Kidney epithelial cell (primary cell): ENCODE results near the gene CLASRP. TPM values are rescaled to one million over a fixed set of nuclear protein-coding genes. Genes with fewer than 3 reads are reported as not detected.
"Not testable (repeated sequence)": the region's sequence is repeated elsewhere in the genome, so short reads cannot be mapped to it uniquely, and the experiment has no call there.

Source experiments
- DNase-seq: peaks from one replicate; pipeline ENCODE4 v3.0.0-alpha.2; 2010; ENCODE audit warnings: low read depth
- H3K27me3 ChIP-seq: 2 replicates; pipeline ENCODE4 v1.6.0; 2011; ENCODE audit warnings: low read length; ENCODE audit not compliant: control insufficient read depth, insufficient read depth
- H3K36me3 ChIP-seq: 2 replicates; pipeline ENCODE4 v1.5.1; 2011; ENCODE audit warnings: low read length; ENCODE audit not compliant: control insufficient read depth, insufficient read depth
- H3K4me3 ChIP-seq: 2 replicates; pipeline ENCODE4 v1.5.1; 2011; ENCODE audit warnings: low read depth, mild to moderate bottlenecking, control low read depth, low read length
- total RNA-seq: library from RNA; depleted of rRNA; stranded (reverse); fragments of >200 nt; gene quantifications from 2 replicates; pipeline ENCODE4 v1.2.3, GENCODE V29; 2015
- TF ChIP-seq, protein P1 (sequence below): IDR thresholded peaks from 2 replicates; pipeline ENCODE4 v1.5.1; 2011; ENCODE audit warnings: mild to moderate bottlenecking, moderate library complexity, low read length, control low read depth, inconsistent platforms; ENCODE audit not compliant: insufficient read depth, poor library complexity, severe bottlenecking

The CLASRP gene
- total RNA-seq, 1 donor from 2014 or later, result 65.7 TPM

DNA sequence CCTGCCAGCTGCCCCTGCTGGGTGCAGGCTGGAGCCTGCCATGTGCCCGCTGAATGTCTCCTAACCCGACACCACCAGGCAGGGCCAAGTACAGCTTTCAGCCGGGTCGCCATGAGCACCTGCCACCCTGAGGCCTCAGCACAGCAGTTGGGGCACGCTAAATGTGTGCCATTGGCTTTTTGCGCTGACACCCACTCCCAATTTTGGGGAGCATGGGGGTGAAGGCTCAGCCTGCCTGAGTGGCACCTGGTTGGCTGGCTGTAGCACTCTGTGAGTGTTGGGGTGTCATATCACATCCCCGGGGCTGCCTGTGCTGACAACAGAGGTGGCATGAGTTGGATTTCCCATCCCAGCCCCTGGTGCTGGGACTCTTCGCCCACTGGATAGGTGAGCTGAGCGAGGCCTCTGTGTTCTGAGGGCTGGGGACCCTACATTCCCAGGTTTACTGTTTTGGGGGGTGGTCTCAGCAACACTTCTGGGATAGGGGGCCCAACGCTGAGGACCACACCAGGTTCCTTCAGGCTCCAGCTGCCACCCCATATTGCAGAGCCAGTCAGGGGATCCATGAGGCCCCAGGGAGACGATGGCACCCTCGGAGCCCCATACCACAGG, 44.8 kb upstream of the CLASRP start:
- TF ChIP-seq, protein P1, sequence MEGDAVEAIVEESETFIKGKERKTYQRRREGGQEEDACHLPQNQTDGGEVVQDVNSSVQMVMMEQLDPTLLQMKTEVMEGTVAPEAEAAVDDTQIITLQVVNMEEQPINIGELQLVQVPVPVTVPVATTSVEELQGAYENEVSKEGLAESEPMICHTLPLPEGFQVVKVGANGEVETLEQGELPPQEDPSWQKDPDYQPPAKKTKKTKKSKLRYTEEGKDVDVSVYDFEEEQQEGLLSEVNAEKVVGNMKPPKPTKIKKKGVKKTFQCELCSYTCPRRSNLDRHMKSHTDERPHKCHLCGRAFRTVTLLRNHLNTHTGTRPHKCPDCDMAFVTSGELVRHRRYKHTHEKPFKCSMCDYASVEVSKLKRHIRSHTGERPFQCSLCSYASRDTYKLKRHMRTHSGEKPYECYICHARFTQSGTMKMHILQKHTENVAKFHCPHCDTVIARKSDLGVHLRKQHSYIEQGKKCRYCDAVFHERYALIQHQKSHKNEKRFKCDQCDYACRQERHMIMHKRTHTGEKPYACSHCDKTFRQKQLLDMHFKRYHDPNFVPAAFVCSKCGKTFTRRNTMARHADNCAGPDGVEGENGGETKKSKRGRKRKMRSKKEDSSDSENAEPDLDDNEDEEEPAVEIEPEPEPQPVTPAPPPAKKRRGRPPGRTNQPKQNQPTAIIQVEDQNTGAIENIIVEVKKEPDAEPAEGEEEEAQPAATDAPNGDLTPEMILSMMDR, result no peak
- Histone ChIP-seq H3K4me3 (no peak overlapping the region), H3K27me3 (no peaks in the 10 kb centered on the region), H3K36me3 (peaks cover under 1% of the 10 kb centered on the region)
- no peak for DNase-seq

GRCh38 chr19:44998025-44998424, 40.8 kb upstream of the CLASRP start:
- DNase-seq, result no peak
- TF ChIP-seq, protein P1, result no peak
- Histone ChIP-seq H3K27me3 (no peaks in the 10 kb centered on the region), H3K36me3 (peaks cover 1% of the 10 kb centered on the region), H3K4me3 (no peak overlapping the region)

DNA sequence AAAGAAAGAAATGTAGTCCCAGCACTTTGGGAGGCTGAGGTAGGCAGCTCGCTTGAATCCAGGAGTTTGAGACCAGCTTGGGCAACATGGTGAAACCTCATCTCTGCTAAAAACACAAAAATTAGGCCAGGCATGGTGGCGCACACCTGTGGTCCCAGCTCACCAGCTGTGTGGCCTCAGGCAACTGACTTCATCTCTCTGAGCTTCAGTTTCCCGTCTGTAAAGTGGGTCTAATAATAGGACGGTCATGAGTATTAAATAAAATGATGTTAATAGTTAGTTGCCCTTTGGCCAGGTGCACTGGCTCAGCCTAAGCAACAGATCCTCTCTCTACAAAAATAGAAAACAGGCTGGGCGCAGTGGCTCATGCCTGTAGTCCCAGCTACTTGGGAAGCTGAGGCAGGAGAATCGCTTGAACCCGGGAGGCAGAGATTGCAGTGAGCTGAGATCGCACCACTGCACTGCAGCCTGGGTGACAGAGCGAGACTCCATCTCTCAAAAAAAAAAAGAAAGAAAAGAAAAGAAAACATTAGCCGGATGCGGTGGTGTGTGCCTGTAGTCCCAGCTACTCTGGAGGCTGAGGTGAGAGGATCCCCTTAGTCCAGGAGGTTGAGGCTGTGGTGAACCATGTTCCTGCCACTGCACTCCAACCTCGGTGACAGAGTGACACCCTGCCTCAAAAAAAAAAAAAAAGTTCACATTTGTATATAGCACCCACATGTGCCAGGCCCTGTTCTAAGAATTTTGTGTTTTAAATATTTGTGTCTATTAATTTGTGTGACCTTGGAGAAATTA, 39.5 kb upstream of the CLASRP start:
- not testable (repeated sequence) for H3K27me3 ChIP-seq, DNase-seq, H3K36me3 ChIP-seq, H3K4me3 ChIP-seq

DNA sequence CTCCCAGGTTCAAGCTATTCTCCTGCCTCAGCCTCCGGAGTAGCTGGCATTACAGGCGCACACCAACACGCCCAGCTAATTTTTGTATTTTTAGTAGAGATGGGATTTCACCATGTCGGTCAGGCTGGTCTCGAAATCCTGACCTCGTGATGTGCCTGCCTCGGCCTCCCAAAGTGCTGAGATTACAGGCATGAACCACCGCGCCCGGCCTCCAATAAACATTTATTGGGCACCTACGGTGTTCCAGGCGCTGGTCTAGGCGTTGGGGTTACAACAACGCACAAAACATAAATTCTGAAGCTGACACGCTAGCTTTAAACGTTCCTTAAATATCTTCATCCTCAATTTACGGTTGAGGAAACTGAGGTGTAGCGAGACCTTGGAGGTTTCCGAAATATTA, 38.2 kb upstream of the CLASRP start:
- H3K4me3 ChIP-seq, result peak overlapping the region; percentile 8
- DNase-seq, H3K27me3 ChIP-seq, H3K36me3 ChIP-seq: not testable (repeated sequence)

DNA sequence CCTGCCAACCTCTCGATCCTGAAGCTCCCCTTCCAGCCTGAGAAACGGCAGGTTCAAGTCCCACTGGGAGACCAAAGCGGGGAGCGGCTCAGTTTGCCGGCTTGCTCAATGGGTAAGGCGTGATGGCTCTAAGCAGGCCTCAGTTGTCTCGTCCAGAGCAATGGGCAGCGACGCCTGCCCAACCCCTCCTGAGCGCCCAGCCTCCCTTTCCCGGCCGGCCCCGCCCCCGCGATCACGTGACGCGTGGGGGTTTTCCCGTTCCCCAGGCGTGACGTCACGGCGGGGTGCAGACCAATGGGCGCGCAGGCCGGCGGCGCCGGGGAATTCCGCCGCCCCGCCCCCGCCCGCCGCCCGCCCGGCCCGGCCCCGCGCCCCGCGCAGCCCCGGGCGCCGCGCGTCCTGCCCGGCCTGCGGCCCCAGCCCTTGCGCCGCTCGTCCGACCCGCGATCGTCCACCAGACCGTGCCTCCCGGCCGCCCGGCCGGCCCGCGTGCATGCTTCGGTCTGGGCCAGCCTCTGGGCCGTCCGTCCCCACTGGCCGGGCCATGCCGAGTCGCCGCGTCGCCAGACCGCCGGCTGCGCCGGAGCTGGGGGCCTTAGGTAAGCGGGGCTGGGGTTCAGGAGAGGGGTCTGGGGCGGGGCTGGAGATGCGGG, 37.6 kb upstream of the CLASRP start, which contains the start of gene RELB:
Gene RELB (plus strand): TSS at position 378 of the 653 bp plus-strand sequence. CDS start 116 bp downstream, at position 494.
- peak; percentile 44 for DNase-seq
- Histone ChIP-seq H3K4me3 (peak within 1 kb of the TSS; percentile 88), H3K36me3 (peaks cover 1% of the 10 kb centered on the region), H3K27me3 (no peaks in the 10 kb centered on the region)
- TF ChIP-seq, protein P1, result no peak

DNA sequence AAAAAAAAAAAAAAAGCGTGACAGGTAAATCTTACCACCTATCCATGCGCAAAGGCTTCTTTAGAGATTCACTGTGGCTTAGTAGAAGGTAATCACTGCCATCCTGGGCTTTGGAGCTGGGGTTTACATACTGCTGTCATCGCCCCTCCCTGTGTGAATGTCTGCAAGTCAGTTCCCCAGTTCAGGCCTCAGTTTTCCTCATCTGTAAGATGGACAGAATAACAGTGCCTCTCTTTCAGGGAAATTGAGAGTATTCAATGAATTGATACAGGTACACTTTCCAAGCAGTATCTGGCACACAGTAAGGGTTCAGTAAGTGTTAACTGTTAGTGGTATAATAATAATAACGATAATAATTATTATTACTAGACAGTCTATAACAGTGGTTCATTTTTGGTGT, 35.4 kb upstream of the CLASRP start:
- H3K27me3 ChIP-seq, result no peaks in the 10 kb centered on the region
- TF ChIP-seq, protein P1, result no peak
- H3K4me3 ChIP-seq, result no peak overlapping the region
- DNase-seq, result no peak
- H3K36me3 ChIP-seq, result peaks cover 4% of the 10 kb centered on the region
